SK-N-MC (cell line): Measurements from ENCODE around the gene ESR1.

Experiments used
- DNase-seq: peaks from one replicate; pipeline ENCODE4 v3.0.0-alpha.2; 2011; ENCODE audit warnings: low read depth, low spot score
- H3K27ac ChIP-seq: fragments of 200-600 bp; sonication (generic); 2 replicates; pipeline ENCODE4 v1.5.1; 2016; ENCODE audit warnings: mixed run types
- H3K36me3 ChIP-seq: fragments of 200-600 bp; sonication (generic); 2 replicates; pipeline ENCODE4 v1.6.1; 2017; ENCODE audit warnings: antibody characterized with exemption, low read length, mixed read lengths; ENCODE audit not compliant: insufficient read depth
- H3K4me3 ChIP-seq: fragments of 200-600 bp; sonication (generic); 2 replicates; pipeline ENCODE4 v1.5.1; 2016
- H3K9ac ChIP-seq: fragments of 200-600 bp; sonication (generic); 2 replicates; pipeline ENCODE4 v1.8.0; 2017; ENCODE audit warnings: mixed run types, mixed read lengths; ENCODE audit not compliant: insufficient read length
- H3K9me3 ChIP-seq: fragments of 200-600 bp; sonication (generic); 2 replicates; pipeline ENCODE4 v1.6.1; 2017; ENCODE audit warnings: low read depth, mild to moderate bottlenecking, antibody characterized with exemption, low read length, moderate library complexity, mixed read lengths
- EZH2 ChIP-seq: fragments of 200-600 bp; sonication (generic); IDR thresholded peaks from one replicate; pipeline ENCODE4 v1.6.1; 2017; ENCODE audit warnings: antibody characterized with exemption
- FOXP2 ChIP-seq: optimal IDR thresholded peaks from 2 replicates; pipeline ENCODE3; 2011; ENCODE audit warnings: mild to moderate bottlenecking, moderate library complexity; ENCODE audit not compliant: insufficient read depth; ENCODE audit errors: extremely low read length, control extremely low read depth
- POLR2AphosphoS5 ChIP-seq: IDR thresholded peaks from 2 replicates; pipeline ENCODE4 v1.6.1; 2012; ENCODE audit warnings: mild to moderate bottlenecking, low read depth, low read length, borderline replicate concordance

ESR1 gene

DNA sequence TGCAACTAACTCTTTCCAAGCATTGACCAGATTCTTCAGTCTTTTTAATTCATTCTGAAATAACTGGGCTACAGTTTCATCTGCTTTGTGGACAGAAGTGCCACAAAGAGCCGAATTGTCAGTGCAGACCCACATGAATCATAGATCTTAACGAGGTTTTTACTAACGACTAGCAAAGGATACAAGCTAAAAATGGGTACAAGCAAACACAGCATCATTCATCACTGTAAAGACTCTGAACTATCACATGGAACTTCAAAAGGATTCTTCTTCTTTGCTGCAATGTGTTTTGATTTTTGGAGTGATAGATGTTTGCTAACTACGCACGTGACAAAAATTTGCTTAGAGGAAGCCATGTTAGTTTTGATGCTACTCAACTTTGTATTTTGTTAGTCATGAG is 227.1 kb downstream of the ESR1 start:
- TF ChIP-seq EZH2 (no peak), POLR2AphosphoS5 (no peak), FOXP2 (no peak)
- Histone ChIP-seq H3K4me3 (no peak overlapping the region), H3K36me3 (no peaks in the 10 kb centered on the region), H3K27ac (no peak overlapping the region), H3K9me3 (no peaks in the 10 kb centered on the region), H3K9ac (no peak overlapping the region)
- DNase-seq: no peak

DNA sequence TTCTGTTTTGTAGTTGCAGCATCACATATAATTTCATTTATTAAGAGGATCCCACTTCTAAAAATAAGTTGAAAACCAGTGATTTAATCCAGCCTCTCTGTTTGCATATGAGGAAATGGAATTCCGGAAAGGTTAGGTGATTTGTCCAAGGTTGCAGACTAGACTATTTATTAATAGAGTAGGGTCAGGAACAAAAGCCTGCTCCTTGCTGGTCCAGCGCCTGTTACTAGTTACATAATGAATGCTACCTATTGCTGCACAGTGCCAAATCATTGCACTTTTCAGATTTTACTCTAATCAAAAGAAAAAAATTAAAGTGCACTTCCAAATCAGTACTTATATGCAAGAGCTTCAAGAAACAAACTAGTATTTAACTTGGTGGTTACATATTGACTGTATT is 238.6 kb downstream of the ESR1 start:
- Histone ChIP-seq H3K36me3 (no peaks in the 10 kb centered on the region), H3K9me3 (no peaks in the 10 kb centered on the region), H3K27ac (no peak overlapping the region), H3K4me3 (no peak overlapping the region), H3K9ac (no peak overlapping the region)
- no peak for DNase-seq
- TF ChIP-seq FOXP2 (no peak), EZH2 (no peak), POLR2AphosphoS5 (no peak)

DNA sequence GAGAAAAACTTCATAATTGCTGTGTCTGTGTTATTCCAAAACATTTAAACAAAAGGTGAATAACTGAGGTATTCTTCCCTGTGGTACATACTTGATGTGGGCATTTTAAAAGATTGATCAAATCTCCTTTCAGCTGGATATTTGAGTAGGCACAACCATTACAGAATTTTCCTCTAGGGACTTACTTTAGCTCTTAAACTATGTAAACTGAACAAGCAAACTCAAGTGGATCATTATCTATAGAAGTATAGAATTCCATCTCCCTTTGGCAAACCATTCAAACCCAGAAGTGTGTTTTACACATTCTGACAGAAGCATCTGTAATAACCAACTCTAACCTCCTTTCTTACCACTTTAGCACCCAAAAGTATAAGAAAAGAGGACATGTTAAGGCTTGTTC is 241.4 kb downstream of the ESR1 start:
- DNase-seq: no peak
- Histone ChIP-seq H3K4me3 (no peak overlapping the region), H3K9me3 (no peaks in the 10 kb centered on the region), H3K27ac (no peak overlapping the region), H3K36me3 (no peaks in the 10 kb centered on the region), H3K9ac (no peak overlapping the region)
- no peak for TF ChIP-seq FOXP2
- TF ChIP-seq EZH2: no peak
- TF ChIP-seq POLR2AphosphoS5: no peak

DNA sequence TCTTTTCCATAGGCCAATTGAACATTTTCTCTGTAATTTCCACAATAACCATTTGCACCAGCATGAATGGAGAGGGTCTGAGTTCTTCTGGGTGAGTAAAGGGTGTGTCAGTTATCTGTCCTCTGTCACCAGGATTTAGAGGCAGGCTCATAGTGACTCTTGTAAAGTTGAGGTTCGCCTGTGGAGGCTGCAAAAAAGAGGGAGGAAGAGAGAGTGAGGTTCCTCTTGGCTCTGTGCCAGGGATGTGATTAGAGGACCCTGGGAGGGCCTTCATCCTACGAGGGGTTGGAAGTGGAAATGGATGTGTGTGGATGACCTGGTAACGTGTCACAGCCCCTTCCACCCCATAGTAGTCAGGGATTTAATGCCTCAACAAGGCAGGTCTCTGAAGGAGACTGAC is 242.0 kb downstream of the ESR1 start:
- no peak overlapping the region for H3K4me3 ChIP-seq
- no peak for DNase-seq
- TF ChIP-seq EZH2 (no peak), FOXP2 (no peak), POLR2AphosphoS5 (no peak)
- H3K27ac ChIP-seq: no peak overlapping the region
- H3K9me3 ChIP-seq: no peaks in the 10 kb centered on the region
- H3K9ac ChIP-seq: no peak overlapping the region
- no peaks in the 10 kb centered on the region for H3K36me3 ChIP-seq

DNA sequence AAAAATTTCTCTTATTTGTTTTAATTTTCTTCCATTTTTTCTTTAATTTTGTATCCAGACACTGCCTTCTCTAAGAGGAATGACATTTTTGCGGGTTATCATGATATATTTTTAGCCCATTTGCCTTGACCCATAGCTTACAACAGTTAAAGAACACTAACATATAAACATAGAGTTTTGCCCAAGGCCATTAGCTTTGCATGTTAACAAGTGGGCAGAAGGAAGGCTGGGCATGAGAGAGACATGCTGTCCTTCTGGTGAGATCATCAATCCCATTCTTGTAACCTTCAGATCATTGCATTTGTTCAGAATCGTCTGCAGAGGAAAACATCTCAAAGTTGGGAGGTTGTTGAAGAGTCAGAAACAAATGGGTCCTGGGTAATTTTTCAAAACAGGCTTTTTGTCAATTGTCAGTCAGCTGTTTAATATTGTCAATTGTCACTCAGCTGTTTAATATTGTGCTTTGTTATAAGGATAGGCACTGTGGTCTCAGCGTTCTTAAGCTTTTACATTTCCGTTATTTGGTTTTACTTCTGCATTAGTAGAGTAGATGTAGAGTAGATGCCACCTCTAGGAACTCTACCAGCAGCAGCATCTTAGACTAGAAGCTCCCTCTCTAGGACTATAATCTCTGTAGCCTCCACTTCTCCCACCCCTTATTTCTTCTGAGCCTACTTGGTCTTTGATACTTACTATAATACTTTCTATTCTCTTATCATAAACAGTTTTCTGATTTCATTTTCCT is 243.1 kb downstream of the ESR1 start:
- H3K27ac ChIP-seq: no peak overlapping the region
- DNase-seq: no peak
- no peak for TF ChIP-seq EZH2
- no peak for TF ChIP-seq FOXP2
- no peak for TF ChIP-seq POLR2AphosphoS5
- H3K9me3 ChIP-seq: no peaks in the 10 kb centered on the region
- H3K4me3 ChIP-seq: no peak overlapping the region
- H3K9ac ChIP-seq: no peak overlapping the region
- H3K36me3 ChIP-seq: no peaks in the 10 kb centered on the region

DNA sequence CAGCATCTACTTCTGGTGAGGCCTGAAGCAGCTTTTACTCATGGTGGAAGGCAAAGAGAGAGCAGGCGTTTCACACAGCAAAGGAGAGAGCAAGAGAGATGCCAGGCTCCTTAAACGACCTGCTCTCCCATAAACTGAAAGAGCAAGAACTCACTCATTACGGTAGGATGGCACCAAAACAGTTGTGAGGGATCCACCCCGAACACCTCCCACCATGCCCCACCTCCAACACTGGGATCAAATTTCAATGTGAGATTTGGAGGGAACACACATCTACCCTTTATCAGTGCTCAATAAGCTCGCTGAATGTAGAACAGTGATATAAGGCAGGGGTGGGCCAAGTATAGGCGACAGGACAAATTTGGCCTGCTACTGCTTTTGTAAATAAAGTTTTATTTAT is 244.6 kb downstream of the ESR1 start:
- Histone ChIP-seq H3K9me3 (no peaks in the 10 kb centered on the region), H3K36me3 (no peaks in the 10 kb centered on the region), H3K27ac (no peak overlapping the region), H3K4me3 (no peak overlapping the region), H3K9ac (no peak overlapping the region)
- no peak for DNase-seq
- TF ChIP-seq FOXP2: no peak
- TF ChIP-seq EZH2: no peak

DNA sequence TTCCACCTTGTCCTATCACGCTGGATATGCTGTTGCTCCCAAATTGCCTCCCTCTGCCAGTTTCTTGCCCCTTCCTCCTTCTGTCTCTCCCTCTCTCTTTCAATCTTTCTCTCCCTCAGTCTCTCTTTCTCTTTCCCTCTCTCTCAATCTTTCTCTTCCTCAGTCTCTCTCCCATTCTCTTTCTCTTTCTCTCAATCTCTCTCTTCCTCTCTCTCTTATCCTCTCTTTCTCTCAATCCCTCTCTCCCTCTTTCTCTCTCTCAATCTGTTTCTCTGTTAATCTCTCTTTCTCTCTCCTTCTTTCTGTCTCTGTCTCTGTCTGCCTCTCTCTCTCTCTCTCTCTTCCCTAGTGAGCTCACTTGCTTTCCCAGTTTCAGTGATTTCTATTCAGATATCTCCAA is 245.8 kb downstream of the ESR1 start:
- H3K36me3 ChIP-seq: no peaks in the 10 kb centered on the region
- H3K4me3 ChIP-seq: no peak overlapping the region
- no peak for DNase-seq
- no peak overlapping the region for H3K9ac ChIP-seq
- H3K27ac ChIP-seq: no peak overlapping the region
- TF ChIP-seq EZH2 (no peak), FOXP2 (no peak), POLR2AphosphoS5 (no peak)
- H3K9me3 ChIP-seq: no peaks in the 10 kb centered on the region

DNA sequence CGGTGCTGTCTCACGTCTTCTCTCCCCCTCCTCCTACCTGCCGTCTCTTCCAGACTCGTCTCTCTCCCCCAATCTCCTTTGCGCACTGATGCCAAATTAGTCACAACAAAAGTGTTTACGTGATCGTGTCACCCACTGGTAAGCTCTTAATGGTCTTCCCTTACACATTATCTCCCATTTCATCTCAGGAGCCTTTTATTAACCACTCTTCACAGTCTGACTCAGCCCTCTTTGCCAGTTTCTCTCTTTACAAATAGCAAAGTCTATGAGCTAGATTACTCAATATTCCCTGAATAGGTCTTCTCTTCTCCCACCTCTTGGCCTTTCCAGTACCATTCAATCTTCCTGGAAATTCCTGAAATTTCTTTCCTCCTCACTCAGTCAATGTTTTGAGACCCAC is 247.0 kb downstream of the ESR1 start:
- no peaks in the 10 kb centered on the region for H3K36me3 ChIP-seq
- TF ChIP-seq FOXP2 (no peak), POLR2AphosphoS5 (no peak), EZH2 (no peak)
- H3K9me3 ChIP-seq: no peaks in the 10 kb centered on the region
- H3K4me3 ChIP-seq: no peak overlapping the region
- DNase-seq: no peak
- H3K9ac ChIP-seq: no peak overlapping the region
- H3K27ac ChIP-seq: no peak overlapping the region

DNA sequence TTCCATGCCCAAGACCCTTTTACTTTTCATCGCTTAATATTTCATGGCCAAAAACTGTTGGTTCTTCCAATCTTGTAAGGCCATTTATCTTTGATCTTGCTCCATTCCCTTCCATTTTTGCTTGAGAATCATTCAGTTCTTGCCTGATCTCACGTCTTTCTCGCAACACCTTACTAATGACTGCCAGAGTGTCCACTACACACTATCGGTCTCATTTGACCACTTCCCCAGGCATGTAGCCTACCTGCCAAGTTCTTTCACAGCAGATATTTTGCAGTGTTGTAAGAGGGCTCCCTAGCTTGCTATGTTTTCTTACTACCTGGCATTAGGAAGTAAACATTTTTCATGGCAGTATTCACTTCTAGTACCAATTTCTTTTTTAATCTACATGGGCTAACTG is 248.0 kb downstream of the ESR1 start:
- Histone ChIP-seq H3K27ac (no peak overlapping the region), H3K36me3 (no peaks in the 10 kb centered on the region), H3K9me3 (no peaks in the 10 kb centered on the region), H3K4me3 (no peak overlapping the region), H3K9ac (no peak overlapping the region)
- DNase-seq: no peak
- TF ChIP-seq POLR2AphosphoS5 (no peak), EZH2 (no peak), FOXP2 (no peak)
